Muscle of back (tissue), 11 donors: ENCODE data around the gene SEMA5A. TPM values are rescaled to one million over a fixed set of nuclear protein-coding genes. Genes with fewer than 3 reads are reported as not detected.

Experiments used
- DNase-seq, 3 donors: peaks; one replicate each; pipeline versions ENCODE4 v3.0.0 to v3.0.0-alpha.2; 2013
- polyA plus RNA-seq, 10 donors: library from polyadenylated mRNA; unstranded; fragments of 120-200 nt; gene quantifications; one replicate each; pipeline ENCODE4 v1.2.1, GENCODE V29; 2013; ENCODE audit not compliant: insufficient read length in 10 of 10

The SEMA5A gene
- polyA plus RNA-seq, 10 donors = 27.6 to 43.9 (median 34.1) TPM

DNA sequence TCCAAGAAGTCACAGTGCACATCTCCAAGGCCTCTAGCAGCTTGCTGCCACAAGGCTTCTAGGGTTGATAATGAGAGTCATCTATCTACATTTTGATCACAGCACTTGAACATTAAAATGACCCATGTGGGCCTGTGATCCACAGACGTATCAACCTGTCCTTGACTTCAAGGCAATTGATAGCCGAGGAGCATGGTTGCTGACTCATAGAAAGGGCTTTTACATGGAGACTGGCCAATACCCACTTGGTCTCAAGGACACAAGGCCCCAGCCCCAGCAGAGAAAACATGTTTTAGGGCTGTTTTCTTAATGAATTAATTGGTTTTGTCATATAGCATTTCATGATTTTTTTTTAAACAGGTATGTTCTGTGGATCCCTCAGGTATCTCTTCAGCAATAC, 314.0 kb downstream of the SEMA5A start:
- DNase-seq = no peak

DNA sequence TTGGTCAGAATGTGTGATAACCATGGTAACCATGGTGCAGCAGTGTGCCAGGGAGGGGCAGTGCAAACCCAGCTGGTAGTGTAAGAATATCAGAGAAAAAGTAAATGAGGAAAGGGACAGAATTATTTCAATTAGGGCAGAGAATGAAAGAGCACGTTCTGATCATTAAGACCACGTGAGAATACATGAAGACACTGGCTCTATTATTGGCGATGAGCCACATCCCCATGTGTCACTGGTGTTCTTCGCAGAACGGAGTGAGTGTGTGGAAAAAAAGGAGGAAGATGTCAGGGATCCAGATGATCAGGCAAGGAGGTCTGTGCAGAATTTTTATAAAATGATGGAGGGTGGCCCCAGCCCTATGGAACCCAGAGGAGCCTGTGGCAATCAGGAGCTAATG, 315.5 kb downstream of the SEMA5A start:
- DNase-seq = no peak

DNA sequence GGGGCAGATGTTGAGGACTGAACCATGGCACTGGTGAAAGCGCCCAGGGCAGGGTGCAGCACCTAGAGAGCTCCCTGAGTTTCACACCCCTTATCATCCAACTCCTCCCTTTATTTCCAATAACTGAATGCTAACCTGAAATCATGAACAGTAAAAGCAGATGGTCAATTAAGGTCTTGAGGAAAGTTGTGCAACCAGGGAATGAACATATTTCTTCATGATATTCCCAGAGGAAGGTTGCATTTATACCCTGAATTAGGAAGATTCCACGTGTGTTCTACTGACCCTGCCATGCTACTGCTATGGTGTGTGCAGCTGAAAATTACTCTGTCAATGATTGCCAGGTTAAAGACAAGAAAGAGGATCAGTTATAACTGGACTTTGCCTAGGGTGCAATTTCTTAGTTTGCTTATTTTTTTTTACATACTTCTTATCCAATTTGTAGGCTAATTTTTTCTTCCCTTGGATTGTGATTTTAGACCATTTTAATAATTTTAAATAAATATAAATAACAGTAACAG, 319.8 kb downstream of the SEMA5A start:
- no peak for DNase-seq

DNA sequence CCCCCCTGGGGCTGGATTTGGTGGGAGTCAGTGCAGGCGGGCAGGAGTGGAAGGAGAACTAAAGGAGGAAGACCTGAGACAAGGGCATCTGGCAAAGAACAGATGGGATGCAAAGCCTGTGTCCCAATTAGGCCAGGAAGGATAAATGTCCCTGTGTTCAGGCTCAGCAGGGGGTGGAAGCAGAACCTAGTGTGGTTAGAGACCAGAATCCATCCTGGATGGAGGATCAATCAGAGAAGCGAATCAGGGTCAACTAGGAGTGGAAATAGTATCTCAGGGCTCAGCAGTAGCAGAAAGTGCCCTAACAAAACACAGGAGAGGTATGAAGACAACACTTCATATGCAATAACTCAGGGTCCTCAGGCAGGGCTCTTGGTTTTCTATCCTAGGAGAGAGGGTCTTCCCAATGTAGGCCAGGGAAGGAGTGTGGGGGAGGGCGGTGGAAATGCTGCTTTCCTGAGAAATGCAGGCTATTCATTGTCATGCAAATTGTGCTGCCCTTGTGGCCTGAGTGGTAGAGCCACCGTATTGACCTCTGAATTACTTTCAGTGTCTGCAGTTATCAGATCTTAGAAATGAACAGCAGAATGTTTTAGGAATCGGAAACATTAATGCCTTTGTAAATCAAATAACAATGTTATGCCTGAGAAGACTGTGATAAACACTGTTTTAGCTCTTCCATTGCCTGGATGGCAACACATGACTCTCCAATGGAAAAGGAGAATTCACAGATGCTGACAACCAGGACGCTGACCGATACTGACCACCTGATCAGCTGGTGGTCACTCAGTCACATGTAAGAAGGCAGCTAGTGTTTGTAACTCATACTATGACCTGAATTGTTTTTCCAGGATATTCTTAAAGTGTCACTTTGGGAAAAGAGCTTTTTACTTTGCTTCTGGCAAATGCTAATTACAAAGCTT, 323.6 kb downstream of the SEMA5A start:
- no peak for DNase-seq

- no peak for DNase-seq
Measured at GRCh38 chr5:9218358-9218757, 327.5 kb downstream of the SEMA5A start.

- no peak for DNase-seq
Measured at GRCh38 chr5:9212605-9213004, 333.3 kb downstream of the SEMA5A start.

GRCh38 chr5:9209846-9210492, 335.9 kb downstream of the SEMA5A start:
- no peak for DNase-seq

- peak; percentile 44 to 77 (median 64) for DNase-seq
Measured at GRCh38 chr5:9207817-9208418, 338.0 kb downstream of the SEMA5A start.

DNA sequence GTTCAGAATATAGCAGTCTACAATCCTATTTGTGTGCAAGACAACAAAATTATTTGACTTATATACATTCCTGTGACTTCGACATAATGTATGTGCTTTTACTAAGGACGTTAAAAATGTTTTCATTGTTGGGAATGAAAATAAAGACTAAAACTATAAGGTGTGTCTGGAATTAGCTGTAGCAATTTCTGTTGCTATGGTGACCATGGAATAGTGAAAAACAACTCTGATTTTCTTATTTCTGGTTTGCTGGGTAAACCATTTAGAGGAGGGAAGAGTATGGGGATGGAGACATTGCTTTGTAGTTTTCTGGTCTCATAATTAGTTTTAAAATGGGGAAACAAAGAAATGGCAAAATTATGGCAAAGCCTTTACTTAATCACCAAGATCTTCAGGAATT, 343.2 kb downstream of the SEMA5A start:
- DNase-seq = no peak

DNA sequence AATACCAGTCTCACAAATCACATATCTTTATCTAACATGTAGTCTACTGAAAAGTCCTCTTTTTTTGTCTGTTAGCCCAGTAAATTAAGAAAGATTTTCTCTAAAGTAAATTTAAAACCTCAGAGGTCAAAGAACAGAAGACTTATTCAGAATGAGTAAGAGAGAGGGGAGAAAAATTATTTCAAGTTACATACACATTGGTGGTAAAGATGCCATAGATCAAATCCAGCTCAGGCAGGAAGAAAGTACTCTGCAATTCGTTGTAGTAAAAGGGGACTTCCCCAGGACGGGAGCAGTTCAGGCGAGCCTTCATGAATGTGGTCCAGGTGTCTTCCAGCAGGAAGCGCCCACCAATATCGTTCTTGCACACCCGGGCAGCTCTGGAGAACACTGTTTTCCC, 344.1 kb downstream of the SEMA5A start:
- no peak for DNase-seq

DNA sequence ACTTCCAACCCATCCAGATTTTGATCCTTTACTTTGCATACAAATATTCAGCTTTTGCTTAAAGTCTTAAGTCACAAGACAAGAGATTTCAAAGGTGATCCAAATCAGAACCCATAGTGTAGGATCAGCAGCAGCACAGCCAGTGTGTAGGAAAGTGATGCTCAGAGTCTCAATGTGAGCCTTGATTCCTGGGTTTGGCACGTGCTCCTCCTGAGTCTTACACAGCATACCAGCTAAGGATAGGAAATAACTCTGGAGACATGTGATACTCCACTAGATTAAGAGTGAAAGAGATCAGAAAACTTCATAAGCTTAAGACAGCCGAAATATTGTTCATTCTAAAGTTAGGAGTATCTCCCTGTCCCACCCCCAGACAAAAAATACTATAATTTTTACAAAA, 344.9 kb downstream of the SEMA5A start:
- no peak for DNase-seq

DNA sequence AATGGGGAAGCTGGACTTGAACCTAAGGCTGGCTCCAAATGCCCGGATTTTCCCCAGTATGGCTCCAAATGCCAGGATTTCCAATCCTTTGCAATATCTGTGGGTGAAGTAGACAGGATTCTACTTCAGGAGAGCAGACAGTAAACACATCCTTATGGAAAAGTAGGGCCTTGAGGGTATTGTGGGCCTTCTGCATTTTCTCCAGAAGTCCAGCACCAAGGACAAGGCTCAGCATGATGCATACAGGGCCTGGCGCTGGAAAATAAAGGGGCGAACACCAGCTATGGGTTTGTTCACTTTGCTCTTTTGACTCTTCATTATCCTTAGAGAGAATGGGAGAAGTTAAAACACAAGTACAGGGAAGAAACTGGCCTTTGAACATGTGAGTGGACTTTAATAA, 347.5 kb downstream of the SEMA5A start:
- no peak for DNase-seq

DNA sequence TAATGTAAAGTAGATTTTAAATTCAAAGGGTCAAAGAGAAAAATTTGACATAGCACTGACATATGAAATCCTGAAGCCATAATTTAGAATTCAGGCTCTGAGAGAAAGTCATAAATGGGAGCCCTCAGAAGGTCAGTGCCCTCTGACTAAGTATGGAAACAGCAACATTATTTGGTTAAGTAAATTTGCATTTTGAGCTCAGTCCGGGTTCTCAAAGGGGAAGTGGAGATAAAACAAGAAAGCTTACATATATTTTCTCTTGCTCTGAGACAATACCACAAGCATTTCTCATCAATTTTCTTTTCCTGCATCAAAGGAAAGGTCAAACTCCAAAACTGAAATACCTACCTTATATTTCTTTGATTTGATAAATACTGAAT, 348.0 kb downstream of the SEMA5A start:
- DNase-seq = no peak

DNA sequence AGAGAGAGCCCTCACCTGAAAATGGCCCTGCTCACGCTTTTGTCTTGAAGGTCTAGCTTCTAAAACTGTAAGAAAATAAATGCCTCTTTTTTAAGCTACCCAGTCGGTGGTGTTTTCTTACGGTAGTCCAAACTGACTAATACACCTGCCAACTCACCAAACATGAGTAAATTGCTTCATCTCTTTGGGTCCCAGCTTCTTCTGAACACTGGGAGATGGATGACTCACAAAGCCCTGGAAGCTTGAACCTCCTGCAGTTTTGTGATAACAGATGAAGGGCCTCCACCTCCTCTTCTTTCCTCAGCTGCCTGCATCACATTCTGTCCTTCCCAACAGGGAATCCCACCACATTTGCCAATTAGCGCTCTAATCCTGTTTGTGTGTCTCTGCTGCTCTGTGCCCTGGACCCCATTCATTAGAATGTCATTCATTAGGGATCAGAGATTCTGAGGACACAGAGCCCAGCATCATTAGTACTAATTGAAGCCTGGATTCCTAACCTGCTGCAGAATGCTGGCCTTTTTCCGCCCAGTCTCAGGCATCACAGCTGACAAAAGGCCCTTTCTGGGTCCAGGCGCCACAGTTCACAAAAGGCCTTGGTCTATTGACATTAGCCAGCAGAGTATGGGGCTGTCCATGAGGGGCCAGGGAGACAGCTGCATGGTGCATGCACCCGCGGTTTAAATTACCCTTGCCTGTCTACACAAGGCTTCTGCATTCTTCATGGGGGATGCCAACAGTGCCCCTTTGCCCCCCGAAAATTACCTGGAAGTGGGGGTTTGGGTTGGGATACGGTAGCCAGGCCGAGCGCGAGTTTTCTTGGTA, 349.3 kb downstream of the SEMA5A start:
- no peak for DNase-seq

GRCh38 chr5:9194509-9194908, 351.4 kb downstream of the SEMA5A start:
- DNase-seq = peak; percentile 52 to 75 (median 58)

GRCh38 chr5:9192266-9192665, 353.6 kb downstream of the SEMA5A start:
- no peak for DNase-seq

DNA sequence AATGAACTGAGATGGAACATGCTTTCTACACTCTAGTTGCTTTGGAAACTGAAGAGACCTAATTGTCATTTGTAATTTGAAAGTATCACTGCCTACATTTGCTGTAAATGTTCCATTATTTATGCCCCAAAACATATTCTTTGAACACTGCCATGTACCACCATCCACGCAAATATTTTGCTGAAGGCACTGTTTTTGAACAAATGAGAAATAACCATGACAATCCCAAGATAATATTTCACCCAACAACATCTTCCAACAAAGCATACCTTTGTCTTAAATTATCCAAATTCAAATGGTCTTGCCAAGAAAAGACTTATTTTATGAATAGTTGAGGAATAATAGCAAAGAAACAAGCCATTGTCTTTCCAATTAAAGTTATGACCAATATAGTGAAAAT, 356.2 kb downstream of the SEMA5A start:
- DNase-seq = no peak

GRCh38 chr5:9188956-9189355, 356.9 kb downstream of the SEMA5A start:
- DNase-seq = no peak

GRCh38 chr5:9188131-9188530, 357.7 kb downstream of the SEMA5A start:
- DNase-seq = peak in 1 of 3 donors; percentile 63

- no peak for DNase-seq
Measured at GRCh38 chr5:9187614-9188013, 358.3 kb downstream of the SEMA5A start.

DNA sequence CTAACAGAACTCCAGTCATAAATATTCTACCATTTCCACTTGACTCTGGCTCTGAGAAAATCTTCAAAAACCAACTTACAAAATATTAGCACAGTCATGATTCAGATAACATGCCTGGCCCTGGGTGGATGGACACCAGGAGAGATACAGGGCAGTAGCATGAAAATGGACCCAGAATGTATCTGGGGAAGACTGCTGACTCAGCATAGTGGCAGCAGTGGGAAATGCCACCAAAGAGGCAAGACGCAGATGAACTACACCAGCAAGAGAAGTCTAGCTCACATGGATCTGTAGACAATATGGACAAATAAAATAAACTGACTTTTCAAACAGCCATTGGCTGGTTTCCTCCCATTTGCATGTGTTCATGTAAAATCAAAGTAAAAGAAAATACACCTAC, 359.8 kb downstream of the SEMA5A start:
- no peak for DNase-seq

GRCh38 chr5:9183992-9184391, 361.9 kb downstream of the SEMA5A start:
- DNase-seq = peak in 1 of 3 donors; percentile 26
